Natural killer cell (primary cell): ENCODE measurements around the gene INPP4B. TPM values are rescaled to one million over a fixed set of nuclear protein-coding genes. Genes with fewer than 3 reads are reported as not detected.

Experiments
- ATAC-seq, 3 donors: fragments of 150-1000 bp in 2 of 3; fragments of 200-7000 bp in 1 of 3; cut with Tn5 transposase; 1 replicate in 1 of 3; 2 replicates in 2 of 3; pipeline ENCODE4 v1.10.0; 2021; ENCODE audit warnings: mild to moderate bottlenecking in 2 of 3, moderate library complexity in 2 of 3
- DNase-seq, 2 donors: peaks; one replicate each; pipeline versions ENCODE4 v3.0.0 to v3.0.0-alpha.2; 2013 to 2021; ENCODE audit warnings: mixed read lengths in 1 of 2
- H3K27ac ChIP-seq: one replicate; pipeline ENCODE4 v1.5.1; 2013; ENCODE audit warnings: mild to moderate bottlenecking, low read length
- H3K27me3 ChIP-seq: one replicate; pipeline ENCODE4 v1.6.1; 2013; ENCODE audit warnings: low read length; ENCODE audit not compliant: control insufficient read depth, insufficient read depth
- H3K36me3 ChIP-seq: one replicate; pipeline ENCODE4 v1.6.1; 2013; ENCODE audit warnings: low read length; ENCODE audit not compliant: control insufficient read depth, insufficient read depth
- H3K4me1 ChIP-seq: one replicate; pipeline ENCODE4 v1.6.1; 2013; ENCODE audit warnings: low read length; ENCODE audit not compliant: control insufficient read depth, insufficient read depth
- H3K4me3 ChIP-seq: one replicate; pipeline ENCODE4 v1.5.1; 2013; ENCODE audit warnings: low read length
- H3K9me3 ChIP-seq: one replicate; pipeline ENCODE4 v1.6.1; 2013; ENCODE audit warnings: low read length; ENCODE audit not compliant: control insufficient read depth, insufficient read depth
- H3K27ac Mint-ChIP-seq, 2 donors: one replicate each; pipeline ENCODE4 v1.8.0; 2022; ENCODE audit warnings: mild to moderate bottlenecking in 2 of 2, mixed read lengths in 2 of 2, moderate library complexity in 1 of 2
- H3K27me3 Mint-ChIP-seq, 2 donors: one replicate each; pipeline ENCODE4 v1.8.0; 2022; ENCODE audit warnings: low read depth in 2 of 2, mixed read lengths in 2 of 2
- H3K36me3 Mint-ChIP-seq: one replicate; pipeline ENCODE4 v1.8.0; 2022; ENCODE audit warnings: mixed read lengths
- H3K4me1 Mint-ChIP-seq, 2 donors: one replicate each; pipeline ENCODE4 v1.8.0; 2022; ENCODE audit warnings: mixed read lengths in 2 of 2
- H3K4me3 Mint-ChIP-seq: one replicate; pipeline ENCODE4 v1.8.0; 2022; ENCODE audit warnings: mild to moderate bottlenecking, moderate library complexity, mixed read lengths
- H3K9me3 Mint-ChIP-seq, 2 donors: one replicate each; pipeline ENCODE4 v1.8.0; 2022; ENCODE audit warnings: mixed read lengths in 2 of 2
- CTCF ChIP-seq: fragments of 200-600 bp; IDR thresholded peaks from one replicate; pipeline ENCODE4 v1.8.0; 2022; ENCODE audit warnings: antibody characterized with exemption
- WGBS: methylation state at CpG from one replicate; pipeline ENCODE4 v1.1.7; 2013; ENCODE audit warnings: missing lambda C conversion rate; ENCODE audit not compliant: insufficient coverage; 5-methylcytosine and 5-hydroxymethylcytosine counted together
- intact Hi-C: fragments of 100-400 bp; cut with micrococcal nuclease; formaldehyde crosslinking; loops from one replicate; pipeline ENCODE4 v1.14.2; 2022
- total RNA-seq, 4 donors: library from RNA; stranded (reverse); fragments of 120-200 nt in 1 of 4; gene quantifications; one replicate each; pipeline versions ENCODE4 v1.2.3 to v1.2.4, GENCODE V29; 2013 to 2022

The INPP4B gene
- total RNA-seq, 3 donors from 2014 or later (not counting 1 experiment from before 2014, with no cell fraction given): 2.4 to 6.2 (median 4.5) TPM

DNA sequence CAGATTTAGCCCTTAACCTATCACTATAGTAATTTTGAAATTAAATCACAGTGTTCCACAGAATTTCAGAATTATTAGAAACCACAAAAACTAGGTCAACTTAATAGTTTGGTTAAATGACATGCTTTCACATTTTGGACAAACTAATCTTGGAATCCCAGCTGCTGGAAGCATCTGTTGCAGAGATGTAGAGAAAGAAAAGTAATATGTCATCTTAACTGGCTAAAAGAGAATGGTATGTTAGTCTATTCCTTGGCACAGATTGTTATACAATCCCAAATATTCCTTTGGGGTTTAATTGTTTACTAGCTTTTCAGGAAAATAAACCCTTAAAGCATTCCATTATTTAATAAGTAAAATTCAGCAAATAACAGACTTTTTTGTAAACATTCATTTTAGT, 689.8 kb downstream of the INPP4B start:
- Mint-ChIP-seq H3K4me3 (no peak overlapping the region), H3K27me3 (no peaks in the 10 kb centered on the region), H3K36me3 (no peaks in the 10 kb centered on the region), H3K27ac (no peak overlapping the region), H3K4me1 (no peaks in the 10 kb centered on the region), H3K9me3 (peaks cover 2 to 5% of the 10 kb centered on the region in 2 donors)
- intact Hi-C loops: no loop called here
- Histone ChIP-seq H3K4me3 (no peak overlapping the region), H3K27me3 (no peaks in the 10 kb centered on the region), H3K4me1 (no peaks in the 10 kb centered on the region), H3K9me3 (no peaks in the 10 kb centered on the region), H3K36me3 (no peaks in the 10 kb centered on the region), H3K27ac (no peak overlapping the region)
- DNase-seq (no peak), ATAC-seq (no peak)
- TF ChIP-seq CTCF: no peak

DNA sequence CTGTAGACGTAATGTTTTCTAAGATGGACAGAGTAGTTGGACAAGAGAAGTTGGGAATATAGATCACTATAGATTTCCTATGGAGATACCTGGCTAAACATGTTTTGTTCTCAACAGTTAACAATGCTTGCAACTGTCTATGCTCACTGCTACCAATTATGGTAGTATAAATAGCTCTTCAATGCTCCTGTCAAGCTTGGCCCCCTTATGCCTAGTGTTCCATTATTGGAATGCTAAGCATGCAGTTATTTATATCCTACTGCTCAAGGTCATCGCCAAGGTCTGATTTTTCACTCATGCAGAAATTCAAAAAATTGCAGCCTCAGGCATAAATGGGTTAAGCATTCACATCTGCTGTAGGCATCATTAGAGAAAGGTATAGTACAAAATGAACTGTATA, 690.8 kb downstream of the INPP4B start:
- no peak overlapping the region for H3K27ac Mint-ChIP-seq
- H3K36me3 Mint-ChIP-seq: no peaks in the 10 kb centered on the region
- no peak for DNase-seq

DNA sequence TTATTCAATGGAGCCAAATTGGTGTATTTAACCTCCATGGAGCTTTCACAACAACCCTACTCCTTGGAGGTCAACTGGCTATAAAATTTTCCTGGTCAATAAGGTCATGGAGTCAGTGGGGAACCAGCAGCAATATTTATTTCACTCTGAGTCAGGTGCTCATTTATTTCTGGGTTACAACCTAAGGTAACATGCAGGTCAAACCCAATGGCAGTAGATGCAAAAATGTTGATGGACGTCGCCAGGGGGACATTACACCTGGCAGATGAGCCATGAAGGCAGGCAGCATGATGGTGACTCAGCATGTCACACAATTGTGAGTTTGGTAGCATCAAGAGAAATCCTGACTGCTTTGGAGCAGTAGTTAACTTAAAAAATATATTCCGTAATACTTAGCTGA, 695.6 kb downstream of the INPP4B start:
- Histone ChIP-seq H3K9me3 (no peaks in the 10 kb centered on the region), H3K4me1 (no peaks in the 10 kb centered on the region), H3K36me3 (no peaks in the 10 kb centered on the region), H3K27ac (no peak overlapping the region), H3K4me3 (no peak overlapping the region), H3K27me3 (no peaks in the 10 kb centered on the region)
- Mint-ChIP-seq H3K4me1 (no peaks in the 10 kb centered on the region), H3K4me3 (no peak overlapping the region), H3K9me3 (peaks cover 0 to 5% of the 10 kb centered on the region in 2 donors), H3K27ac (no peak overlapping the region), H3K27me3 (no peaks in the 10 kb centered on the region), H3K36me3 (no peaks in the 10 kb centered on the region)
- 89% methylated on average over 2 of the region's 3 CpGs for WGBS
- intact Hi-C loops: no loop called here
- no peak for TF ChIP-seq CTCF
- DNase-seq (no peak), ATAC-seq (no peak)

More for the DNA sequence above, 690.8 kb downstream of the INPP4B start:
- Histone ChIP-seq H3K4me3 (no peak overlapping the region), H3K27ac (no peak overlapping the region), H3K36me3 (no peaks in the 10 kb centered on the region), H3K9me3 (no peaks in the 10 kb centered on the region), H3K27me3 (no peaks in the 10 kb centered on the region), H3K4me1 (no peaks in the 10 kb centered on the region)
- H3K27me3 Mint-ChIP-seq: no peaks in the 10 kb centered on the region
- intact Hi-C loops: no loop called here
- 82% methylated on average over 2 of the region's 2 CpGs for WGBS
- H3K9me3 Mint-ChIP-seq: peaks cover 2 to 7% of the 10 kb centered on the region in 2 donors
- H3K4me1 Mint-ChIP-seq: no peaks in the 10 kb centered on the region
- no peak overlapping the region for H3K4me3 Mint-ChIP-seq
- no peak for TF ChIP-seq CTCF
- ATAC-seq: no peak

- Histone ChIP-seq H3K36me3 (peaks cover 2% of the 10 kb centered on the region), H3K27me3 (no peaks in the 10 kb centered on the region), H3K9me3 (no peaks in the 10 kb centered on the region), H3K4me1 (no peaks in the 10 kb centered on the region), H3K4me3 (no peak overlapping the region), H3K27ac (no peak overlapping the region)
- intact Hi-C loops: no loop called here
- Mint-ChIP-seq H3K36me3 (no peaks in the 10 kb centered on the region), H3K27me3 (no peaks in the 10 kb centered on the region), H3K27ac (no peak overlapping the region), H3K9me3 (no peaks in the 10 kb centered on the region), H3K4me1 (no peaks in the 10 kb centered on the region), H3K4me3 (no peak overlapping the region)
- ATAC-seq (no peak), DNase-seq (no peak)
- no peak for TF ChIP-seq CTCF
- WGBS: no CpG with 5 or more reads among the region's 1 CpG
Measured at GRCh38 chr4:142144813-142145212, 701.3 kb downstream of the INPP4B start.
